Measurements from ENCODE around the gene CNTD1.
"Not testable (repeated sequence)": the region's sequence is repeated elsewhere in the genome, so short reads cannot be mapped to it uniquely, and the experiment has no call there.

Gene CNTD1

DNA sequence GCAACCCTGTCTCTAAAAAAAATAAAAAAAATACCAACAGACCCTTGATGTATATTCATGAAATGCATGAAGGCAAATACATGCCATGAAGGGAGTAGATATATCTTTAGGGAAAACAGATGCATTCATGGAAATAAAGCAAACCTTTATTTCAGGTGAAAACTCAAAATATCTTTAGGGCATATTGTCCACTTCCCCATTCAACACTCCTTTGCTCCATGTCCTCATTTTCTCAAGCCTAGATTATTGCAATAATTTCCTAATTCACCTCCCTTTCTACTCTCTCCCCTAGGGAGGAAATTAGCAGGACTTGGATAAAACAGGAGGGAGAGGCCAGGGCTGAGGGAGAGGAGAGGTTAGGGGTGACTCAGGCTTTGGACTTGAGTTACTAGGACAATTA, 31.1 kb upstream of the CNTD1 start:
- no peak for FAIRE-seq
- TF ChIP-seq POLR2A (IDR thresholded peaks at IDR 0.05; ENCODE audit: low read depth, low read length) (no peak), POLR2AphosphoS5 (IDR thresholded peaks at IDR 0.05; ENCODE audit: low read depth, low read length) (no peak), TAF1 (IDR thresholded peaks at IDR 0.05; ENCODE audit: borderline replicate concordance, low read depth, low read length) (no peak)
- DNase-seq (ENCODE audit: insufficient read length): no peak

- FAIRE-seq; DNase-seq (ENCODE audit: insufficient read length): not testable (repeated sequence)
Measured at GRCh38 chr17:42768006-42768405, 30.7 kb upstream of the CNTD1 start.

DNA sequence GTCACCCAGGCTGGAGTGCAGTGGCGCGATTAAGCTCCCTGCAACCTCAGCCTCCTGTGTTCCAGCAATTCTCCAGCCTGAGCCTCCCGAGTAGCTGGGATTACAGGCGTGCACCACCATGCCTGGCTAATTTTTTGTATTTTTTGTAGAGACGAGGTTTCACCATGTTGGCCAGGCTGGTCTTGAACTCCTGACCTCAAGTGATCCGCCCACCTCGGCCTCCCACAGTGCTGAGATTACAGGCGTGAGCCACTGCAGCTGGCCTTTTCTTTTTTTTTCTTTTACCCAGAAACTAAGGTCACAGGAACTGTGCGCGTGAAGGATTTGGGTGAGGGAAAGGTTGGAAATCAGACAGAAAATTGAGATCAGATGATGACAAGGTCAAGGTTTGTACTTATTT, 28.7 kb upstream of the CNTD1 start:
- FAIRE-seq; DNase-seq (ENCODE audit: insufficient read length): not testable (repeated sequence)

- no peak for DNase-seq (ENCODE audit: insufficient read length)
- FAIRE-seq: no peak
- no peak for TF ChIP-seq POLR2AphosphoS5 (IDR thresholded peaks at IDR 0.05; ENCODE audit: low read depth, low read length)
- no peak for TF ChIP-seq TAF1 (IDR thresholded peaks at IDR 0.05; ENCODE audit: borderline replicate concordance, low read depth, low read length)
- TF ChIP-seq POLR2A (IDR thresholded peaks at IDR 0.05; ENCODE audit: low read depth, low read length): no peak
Measured at GRCh38 chr17:42772945-42773289, 25.7 kb upstream of the CNTD1 start.

DNA sequence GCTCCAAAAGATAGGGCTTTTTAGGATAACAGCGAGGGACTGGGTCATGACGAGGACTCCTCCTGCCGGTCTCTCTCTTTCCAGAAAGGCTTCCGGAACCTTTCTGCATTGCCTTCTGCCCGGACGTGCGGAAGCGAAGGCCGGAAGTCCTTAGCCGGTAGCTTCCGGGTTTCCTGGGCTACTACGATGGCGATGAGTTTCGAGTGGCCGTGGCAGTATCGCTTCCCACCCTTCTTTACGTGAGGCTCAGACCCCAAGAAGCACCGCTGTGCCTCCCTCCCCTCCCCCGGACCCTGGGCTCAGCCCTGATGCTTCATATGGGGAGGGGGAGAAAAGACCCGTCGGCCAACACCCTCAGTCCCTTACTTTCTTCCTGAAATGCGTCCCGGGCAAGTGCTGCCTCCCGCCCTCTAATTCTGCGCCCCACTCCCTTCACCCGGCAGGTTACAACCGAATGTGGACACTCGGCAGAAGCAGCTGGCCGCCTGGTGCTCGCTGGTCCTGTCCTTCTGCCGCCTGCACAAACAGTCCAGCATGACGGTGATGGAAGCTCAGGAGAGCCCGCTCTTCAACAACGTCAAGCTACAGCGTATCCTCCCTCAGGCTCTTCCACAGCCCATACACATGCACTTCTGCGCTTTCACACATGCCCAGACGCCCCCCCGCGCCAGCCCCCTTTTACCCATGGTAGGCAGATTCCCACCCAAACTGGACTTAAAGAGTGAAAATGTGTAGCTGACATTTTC, 25.2 kb upstream of the CNTD1 start, which contains the start of gene VPS25:
TSS of gene VPS25 (plus strand) at position 160 of the 746 bp plus-strand sequence. CDS start at position 187, 27 bp downstream.
- TF ChIP-seq POLR2AphosphoS5 (IDR thresholded peaks at IDR 0.05; ENCODE audit: low read depth, low read length) (peak; percentile 97), POLR2A (IDR thresholded peaks at IDR 0.05; ENCODE audit: low read depth, low read length) (peak; percentile 97), TAF1 (IDR thresholded peaks at IDR 0.05; ENCODE audit: borderline replicate concordance, low read depth, low read length) (peak; percentile 99)
- peak; percentile 81 for DNase-seq (ENCODE audit: insufficient read length)
- FAIRE-seq: peak; percentile 54

- DNase-seq (ENCODE audit: insufficient read length) (no peak), FAIRE-seq (no peak)
- TF ChIP-seq POLR2AphosphoS5 (IDR thresholded peaks at IDR 0.05; ENCODE audit: low read depth, low read length) (no peak), TAF1 (IDR thresholded peaks at IDR 0.05; ENCODE audit: borderline replicate concordance, low read depth, low read length) (no peak), POLR2A (IDR thresholded peaks at IDR 0.05; ENCODE audit: low read depth, low read length) (no peak)
Measured at GRCh38 chr17:42774066-42774745, 24.5 kb upstream of the CNTD1 start.

GRCh38 chr17:42775534-42776098, 23.0 kb upstream of the CNTD1 start:
- no peak for DNase-seq (ENCODE audit: insufficient read length)
- TF ChIP-seq TAF1 (IDR thresholded peaks at IDR 0.05; ENCODE audit: borderline replicate concordance, low read depth, low read length) (0 out of 2 replicates have a peak, but pooled peaks have one; percentile 26), POLR2A (IDR thresholded peaks at IDR 0.05; ENCODE audit: low read depth, low read length) (no peak)
- FAIRE-seq: no peak

DNA sequence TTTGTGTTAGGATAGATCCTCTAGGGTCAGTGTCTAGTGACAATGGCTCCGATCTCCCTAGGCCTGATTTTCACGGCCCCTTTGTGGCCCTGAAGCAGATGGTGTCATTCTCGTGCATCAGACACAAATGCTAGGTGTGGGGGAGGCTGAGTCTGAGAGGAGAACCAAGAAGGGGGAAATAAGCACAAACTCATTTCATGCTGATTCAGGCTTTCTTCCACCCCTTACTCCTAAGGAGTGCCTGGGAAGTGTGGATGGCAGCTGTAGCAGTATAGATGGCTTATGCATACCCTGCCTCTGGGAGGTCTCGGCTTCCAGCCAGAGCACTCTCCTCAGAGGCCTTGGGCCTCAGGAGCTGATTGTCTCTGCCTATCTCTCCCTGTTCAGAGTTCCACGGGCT, 20.1 kb upstream of the CNTD1 start:
- TF ChIP-seq TAF1 (IDR thresholded peaks at IDR 0.05; ENCODE audit: borderline replicate concordance, low read depth, low read length) (no peak), POLR2AphosphoS5 (IDR thresholded peaks at IDR 0.05; ENCODE audit: low read depth, low read length) (no peak), POLR2A (IDR thresholded peaks at IDR 0.05; ENCODE audit: low read depth, low read length) (no peak)
- FAIRE-seq (no peak), DNase-seq (ENCODE audit: insufficient read length) (no peak)

DNA sequence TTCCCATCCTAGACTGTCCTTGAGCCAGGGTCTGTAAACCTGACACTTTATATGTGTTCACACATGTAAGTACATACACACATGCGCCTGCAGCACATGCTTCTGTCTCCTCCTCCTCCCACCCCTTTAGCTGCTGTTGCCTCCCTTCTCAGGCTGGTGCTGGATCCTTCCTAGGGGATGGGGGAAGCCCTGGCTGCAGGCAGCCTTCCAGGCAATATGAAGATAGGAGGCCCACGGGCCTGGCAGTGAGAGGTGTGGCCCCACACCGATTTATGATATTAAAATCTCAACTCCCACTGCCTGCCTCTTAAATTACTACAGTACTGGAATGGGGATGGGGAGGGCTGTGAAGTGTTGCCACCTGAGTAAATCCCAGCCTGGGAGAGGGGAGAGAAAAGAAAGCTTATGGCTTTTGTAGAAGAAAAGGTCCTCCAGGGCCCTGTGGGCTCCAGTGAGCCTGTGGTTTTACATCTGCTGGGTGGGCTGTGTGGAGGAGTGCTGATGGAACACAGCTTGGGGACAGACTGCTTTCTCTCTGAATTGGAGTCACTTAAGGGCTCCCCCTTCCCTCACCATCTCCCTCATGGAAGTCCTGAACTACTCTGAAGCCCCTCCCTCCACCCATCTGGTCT, 19.2 kb upstream of the CNTD1 start:
- TF ChIP-seq TAF1 (IDR thresholded peaks at IDR 0.05; ENCODE audit: borderline replicate concordance, low read depth, low read length): no peak
- TF ChIP-seq POLR2A (IDR thresholded peaks at IDR 0.05; ENCODE audit: low read depth, low read length): no peak
- no peak for TF ChIP-seq POLR2AphosphoS5 (IDR thresholded peaks at IDR 0.05; ENCODE audit: low read depth, low read length)
- FAIRE-seq: no peak
- no peak for DNase-seq (ENCODE audit: insufficient read length)

- TF ChIP-seq TAF1 (IDR thresholded peaks at IDR 0.05; ENCODE audit: borderline replicate concordance, low read depth, low read length) (no peak), POLR2A (IDR thresholded peaks at IDR 0.05; ENCODE audit: low read depth, low read length) (no peak), POLR2AphosphoS5 (IDR thresholded peaks at IDR 0.05; ENCODE audit: low read depth, low read length) (0 out of 2 replicates have a peak, but pooled peaks have one; percentile 32)
- no peak for FAIRE-seq
- DNase-seq (ENCODE audit: insufficient read length): no peak
Measured at GRCh38 chr17:42779936-42780850, 18.5 kb upstream of the CNTD1 start, which contains the start of gene WNK4. Gene WNK4, plus strand, starts transcription at chr17:42780610. Its CDS starts 89 bp downstream, at chr17:42780699.

All from GM12892 (cell line).